ENCODE measurements around the gene GALNT2. TPM values are rescaled to one million over a fixed set of nuclear protein-coding genes. Genes with fewer than 3 reads are reported as not detected.

The GALNT2 gene
- polyA plus RNA-seq, 1 of the 3 experiments (the other 2 are of a cell fraction) = 118 TPM

DNA sequence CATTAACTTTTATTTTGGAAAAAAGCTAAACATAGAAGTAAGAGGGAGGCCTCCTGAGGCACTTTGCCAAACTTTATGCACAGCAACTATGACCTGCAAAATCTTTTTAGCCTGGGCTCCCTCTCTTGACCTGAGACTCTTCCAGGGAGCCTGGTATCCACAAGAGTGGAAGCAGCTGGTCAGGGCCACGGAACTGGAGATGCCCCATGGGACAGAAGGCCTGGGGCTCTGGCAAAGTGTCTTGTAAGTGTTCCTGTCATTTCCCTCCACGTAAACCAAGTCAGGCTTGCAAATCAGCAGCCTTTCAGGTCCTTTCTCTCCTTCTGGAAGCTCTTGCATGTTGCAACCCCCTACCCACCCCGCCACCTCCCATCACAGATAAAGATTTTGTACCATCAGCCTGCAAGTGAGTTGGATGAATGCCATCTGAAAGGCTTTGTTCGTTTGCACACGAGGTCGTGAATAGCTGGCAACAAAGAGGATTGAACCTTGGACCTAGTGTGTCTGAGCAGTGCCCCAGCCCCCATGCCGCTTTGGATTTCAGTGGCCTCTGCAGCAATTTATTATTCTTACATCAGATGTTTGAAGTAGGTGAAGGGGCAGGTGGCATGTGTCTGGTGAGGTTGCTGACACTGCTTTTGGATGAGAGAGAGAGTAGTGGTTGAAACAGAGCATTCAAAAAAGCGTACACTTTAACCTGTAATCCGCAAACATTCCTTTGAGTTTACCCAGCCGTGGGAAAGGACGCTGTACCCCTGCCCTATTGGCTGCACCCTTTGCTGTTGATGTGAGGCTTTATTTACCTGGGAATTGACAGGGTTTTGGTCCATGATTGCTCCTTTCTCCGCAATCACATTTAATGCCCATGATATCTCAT lies 91.6 kb downstream of the GALNT2 start:
- no peak overlapping the region for H3K4me2 ChIP-seq
- H3K9me3 ChIP-seq = no peaks in the 10 kb centered on the region
- no peak for DNase-seq
- H4K20me1 ChIP-seq (ENCODE audit: insufficient read depth) = peaks cover 39% of the 10 kb centered on the region
- H2AFZ ChIP-seq (ENCODE audit: low read depth) = no peak overlapping the region
- no peaks in the 10 kb centered on the region for H3K9me2 ChIP-seq
- H3K9ac ChIP-seq = no peak overlapping the region
- peaks cover 0 to 25% of the 10 kb centered on the region in 2 experiments; a peak in 2 of 4 replicates for H3K4me1 ChIP-seq (ENCODE audit: control insufficient read depth in 1 of 2, insufficient read depth in 2 of 2, low read depth in 1 of 2, low read length in 1 of 2)
- no peak overlapping the region for H3K27ac ChIP-seq (ENCODE audit: low read depth in 2 of 2, low read length in 1 of 2)
- H3K36me3 ChIP-seq (replicated peaks in 1 of 2; ENCODE audit: control insufficient read depth in 1 of 2, insufficient read depth in 2 of 2, low read length in 1 of 2) = peaks cover 0 to 3% of the 10 kb centered on the region in 2 experiments
- CTCF ChIA-PET = interaction anchor here (0.6 to 1.0 kb wide), 3 partner anchors 8 to 499 kb away, joined by 3 read pairs; no protein-coding TSS in a partner anchor
- H3F3A ChIP-seq (replicated peaks; ENCODE audit: insufficient read depth) = no peaks in the 10 kb centered on the region
- H3K79me2 ChIP-seq (ENCODE audit: insufficient read depth) = peaks cover 73% of the 10 kb centered on the region
- POLR2A ChIA-PET = no interaction called here
- H3K4me3 ChIP-seq (ENCODE audit: low read depth in 2 of 2, low read length in 1 of 2) = no peak overlapping the region
- WGBS (ENCODE audit: low lambda C conversion rate) = 75% methylated on average over 10 of the region's 12 CpGs
- TF ChIP-seq FOXJ3 (CRISPR knock-in tag; IDR thresholded peaks at IDR 0.05) (no peak), GABPA (IDR thresholded peaks at IDR 0.05; ENCODE audit: low read depth) (no peak), MEF2A (IDR thresholded peaks at IDR 0.05; ENCODE audit: borderline replicate concordance, low read depth) (no peak), FOXM1 (IDR thresholded peaks at IDR 0.05; ENCODE audit: low read depth) (no peak), SMC3 (IDR thresholded peaks at IDR 0.05; ENCODE audit: low read depth, low read length) (no peak), EP300 (IDR thresholded peaks at IDR 0.05; ENCODE audit: borderline replicate concordance in 1 of 2, low read depth in 1 of 2, low read length in 1 of 2) (no peak), YY1 (IDR thresholded peaks at IDR 0.05; ENCODE audit: low read depth) (no peak), TEAD4 (IDR thresholded peaks at IDR 0.05; ENCODE audit: borderline replicate concordance, insufficient read depth) (no peak), NFIC (IDR thresholded peaks at IDR 0.05; ENCODE audit: borderline replicate concordance) (no peak), EZH2phosphoT487 (IDR thresholded peaks at IDR 0.05; ENCODE audit: borderline replicate concordance, low read depth) (no peak), SIN3A (IDR thresholded peaks at IDR 0.05; ENCODE audit: borderline replicate concordance, low read depth, low read length) (no peak), POLR2AphosphoS5 (IDR thresholded peaks at IDR 0.05; ENCODE audit: low read depth, low read length) (no peak), RFX5 (IDR thresholded peaks at IDR 0.05; ENCODE audit: low read length) (no peak), RXRA (IDR thresholded peaks at IDR 0.05; ENCODE audit: borderline replicate concordance, low read depth) (no peak)
- TF ChIP-seq, protein P1, sequence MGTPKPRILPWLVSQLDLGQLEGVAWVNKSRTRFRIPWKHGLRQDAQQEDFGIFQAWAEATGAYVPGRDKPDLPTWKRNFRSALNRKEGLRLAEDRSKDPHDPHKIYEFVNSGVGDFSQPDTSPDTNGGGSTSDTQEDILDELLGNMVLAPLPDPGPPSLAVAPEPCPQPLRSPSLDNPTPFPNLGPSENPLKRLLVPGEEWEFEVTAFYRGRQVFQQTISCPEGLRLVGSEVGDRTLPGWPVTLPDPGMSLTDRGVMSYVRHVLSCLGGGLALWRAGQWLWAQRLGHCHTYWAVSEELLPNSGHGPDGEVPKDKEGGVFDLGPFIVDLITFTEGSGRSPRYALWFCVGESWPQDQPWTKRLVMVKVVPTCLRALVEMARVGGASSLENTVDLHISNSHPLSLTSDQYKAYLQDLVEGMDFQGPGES (IDR thresholded peaks at IDR 0.05; ENCODE audit: low read depth, low read length) = no peak
- TF ChIP-seq, protein P2, sequence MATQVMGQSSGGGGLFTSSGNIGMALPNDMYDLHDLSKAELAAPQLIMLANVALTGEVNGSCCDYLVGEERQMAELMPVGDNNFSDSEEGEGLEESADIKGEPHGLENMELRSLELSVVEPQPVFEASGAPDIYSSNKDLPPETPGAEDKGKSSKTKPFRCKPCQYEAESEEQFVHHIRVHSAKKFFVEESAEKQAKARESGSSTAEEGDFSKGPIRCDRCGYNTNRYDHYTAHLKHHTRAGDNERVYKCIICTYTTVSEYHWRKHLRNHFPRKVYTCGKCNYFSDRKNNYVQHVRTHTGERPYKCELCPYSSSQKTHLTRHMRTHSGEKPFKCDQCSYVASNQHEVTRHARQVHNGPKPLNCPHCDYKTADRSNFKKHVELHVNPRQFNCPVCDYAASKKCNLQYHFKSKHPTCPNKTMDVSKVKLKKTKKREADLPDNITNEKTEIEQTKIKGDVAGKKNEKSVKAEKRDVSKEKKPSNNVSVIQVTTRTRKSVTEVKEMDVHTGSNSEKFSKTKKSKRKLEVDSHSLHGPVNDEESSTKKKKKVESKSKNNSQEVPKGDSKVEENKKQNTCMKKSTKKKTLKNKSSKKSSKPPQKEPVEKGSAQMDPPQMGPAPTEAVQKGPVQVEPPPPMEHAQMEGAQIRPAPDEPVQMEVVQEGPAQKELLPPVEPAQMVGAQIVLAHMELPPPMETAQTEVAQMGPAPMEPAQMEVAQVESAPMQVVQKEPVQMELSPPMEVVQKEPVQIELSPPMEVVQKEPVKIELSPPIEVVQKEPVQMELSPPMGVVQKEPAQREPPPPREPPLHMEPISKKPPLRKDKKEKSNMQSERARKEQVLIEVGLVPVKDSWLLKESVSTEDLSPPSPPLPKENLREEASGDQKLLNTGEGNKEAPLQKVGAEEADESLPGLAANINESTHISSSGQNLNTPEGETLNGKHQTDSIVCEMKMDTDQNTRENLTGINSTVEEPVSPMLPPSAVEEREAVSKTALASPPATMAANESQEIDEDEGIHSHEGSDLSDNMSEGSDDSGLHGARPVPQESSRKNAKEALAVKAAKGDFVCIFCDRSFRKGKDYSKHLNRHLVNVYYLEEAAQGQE (IDR thresholded peaks at IDR 0.05; ENCODE audit: low read depth, low read length) = no peak
- TF ChIP-seq, protein P3, sequence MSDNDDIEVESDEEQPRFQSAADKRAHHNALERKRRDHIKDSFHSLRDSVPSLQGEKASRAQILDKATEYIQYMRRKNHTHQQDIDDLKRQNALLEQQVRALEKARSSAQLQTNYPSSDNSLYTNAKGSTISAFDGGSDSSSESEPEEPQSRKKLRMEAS (IDR thresholded peaks at IDR 0.05; ENCODE audit: low read depth) = no peak
- TF ChIP-seq, protein P4, sequence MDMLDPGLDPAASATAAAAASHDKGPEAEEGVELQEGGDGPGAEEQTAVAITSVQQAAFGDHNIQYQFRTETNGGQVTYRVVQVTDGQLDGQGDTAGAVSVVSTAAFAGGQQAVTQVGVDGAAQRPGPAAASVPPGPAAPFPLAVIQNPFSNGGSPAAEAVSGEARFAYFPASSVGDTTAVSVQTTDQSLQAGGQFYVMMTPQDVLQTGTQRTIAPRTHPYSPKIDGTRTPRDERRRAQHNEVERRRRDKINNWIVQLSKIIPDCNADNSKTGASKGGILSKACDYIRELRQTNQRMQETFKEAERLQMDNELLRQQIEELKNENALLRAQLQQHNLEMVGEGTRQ (IDR thresholded peaks at IDR 0.05; ENCODE audit: borderline replicate concordance, low read depth, low read length) = no peak
- TF ChIP-seq, protein P5, sequence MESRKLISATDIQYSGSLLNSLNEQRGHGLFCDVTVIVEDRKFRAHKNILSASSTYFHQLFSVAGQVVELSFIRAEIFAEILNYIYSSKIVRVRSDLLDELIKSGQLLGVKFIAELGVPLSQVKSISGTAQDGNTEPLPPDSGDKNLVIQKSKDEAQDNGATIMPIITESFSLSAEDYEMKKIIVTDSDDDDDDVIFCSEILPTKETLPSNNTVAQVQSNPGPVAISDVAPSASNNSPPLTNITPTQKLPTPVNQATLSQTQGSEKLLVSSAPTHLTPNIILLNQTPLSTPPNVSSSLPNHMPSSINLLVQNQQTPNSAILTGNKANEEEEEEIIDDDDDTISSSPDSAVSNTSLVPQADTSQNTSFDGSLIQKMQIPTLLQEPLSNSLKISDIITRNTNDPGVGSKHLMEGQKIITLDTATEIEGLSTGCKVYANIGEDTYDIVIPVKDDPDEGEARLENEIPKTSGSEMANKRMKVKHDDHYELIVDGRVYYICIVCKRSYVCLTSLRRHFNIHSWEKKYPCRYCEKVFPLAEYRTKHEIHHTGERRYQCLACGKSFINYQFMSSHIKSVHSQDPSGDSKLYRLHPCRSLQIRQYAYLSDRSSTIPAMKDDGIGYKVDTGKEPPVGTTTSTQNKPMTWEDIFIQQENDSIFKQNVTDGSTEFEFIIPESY (IDR thresholded peaks at IDR 0.05; ENCODE audit: borderline replicate concordance, low read depth) = no peak
- H3K27me3 ChIP-seq (ENCODE audit: insufficient read depth) = no peaks in the 10 kb centered on the region
